ENCODE results near the gene ATP11A. TPM values are rescaled to one million over a fixed set of nuclear protein-coding genes. Genes with fewer than 3 reads are reported as not detected.

The ATP11A gene
- total RNA-seq, 1 experiment from 2014 or later: 3.7 TPM

- no peak for DNase-seq (ENCODE audit: low read depth in 1 of 2, low spot score in 2 of 2)
- Histone ChIP-seq H3K36me3 (no peaks in the 10 kb centered on the region), H3K27ac (no peak overlapping the region), H3K4me1 (replicated peaks) (no peaks in the 10 kb centered on the region), H3K4me3 (no peak overlapping the region), H3K9me3 (replicated peaks) (no peaks in the 10 kb centered on the region), H3K27me3 (replicated peaks) (no peaks in the 10 kb centered on the region)
These were observed 72.2 kb downstream of the ATP11A start for GRCh38 chr13:112761701-112762689.

DNA sequence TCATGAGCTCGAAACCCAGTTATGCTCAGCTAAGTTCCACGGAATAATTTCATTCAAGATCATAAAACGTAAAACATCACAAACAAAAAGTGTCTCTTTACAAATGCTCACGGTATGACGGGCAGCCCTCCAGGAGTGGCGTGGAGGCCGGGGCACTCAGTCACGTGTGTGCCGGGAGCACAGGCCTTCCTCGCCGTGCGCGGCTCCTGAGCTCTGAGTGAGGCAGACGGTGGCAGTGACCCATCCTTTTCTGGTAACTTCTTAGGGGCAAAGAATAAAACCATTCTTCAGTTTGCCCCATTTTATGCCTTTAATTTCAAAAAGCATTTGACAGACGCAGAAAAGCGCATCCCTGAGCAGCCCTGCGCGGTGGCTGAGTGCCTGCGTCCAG lies 72.8 kb downstream of the ATP11A start:
- H3K4me3 ChIP-seq: no peak overlapping the region
- no peaks in the 10 kb centered on the region for H3K9me3 ChIP-seq (replicated peaks)
- no peak overlapping the region for H3K27ac ChIP-seq
- H3K27me3 ChIP-seq (replicated peaks): no peaks in the 10 kb centered on the region
- DNase-seq (ENCODE audit: low read depth in 1 of 2, low spot score in 2 of 2): no peak
- H3K36me3 ChIP-seq: no peaks in the 10 kb centered on the region
- no peaks in the 10 kb centered on the region for H3K4me1 ChIP-seq (replicated peaks)

DNA sequence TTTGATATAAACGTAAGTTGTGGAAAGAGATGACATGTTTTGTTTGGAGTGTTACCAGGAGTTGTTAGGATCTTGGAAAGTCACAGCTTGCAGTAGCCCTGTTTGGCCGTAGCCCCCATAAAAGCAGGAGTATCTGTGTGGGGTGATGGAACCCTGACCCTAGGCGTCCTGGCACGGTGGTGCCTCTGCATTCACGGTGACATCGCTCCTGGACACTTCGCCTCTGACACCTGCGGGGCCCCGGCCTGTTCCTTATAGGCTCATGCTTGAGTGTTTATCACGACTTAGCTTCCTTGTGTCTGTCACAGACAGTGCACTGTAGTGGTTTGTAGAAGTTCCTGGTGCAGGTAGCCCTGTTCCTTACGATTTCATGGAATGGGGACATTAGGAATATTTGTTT lies 74.2 kb downstream of the ATP11A start:
- Histone ChIP-seq H3K36me3 (no peaks in the 10 kb centered on the region), H3K27ac (no peak overlapping the region), H3K27me3 (replicated peaks) (no peaks in the 10 kb centered on the region), H3K9me3 (replicated peaks) (no peaks in the 10 kb centered on the region), H3K4me3 (no peak overlapping the region), H3K4me1 (replicated peaks) (no peaks in the 10 kb centered on the region)
- DNase-seq (ENCODE audit: low read depth in 1 of 2, low spot score in 2 of 2): no peak

DNA sequence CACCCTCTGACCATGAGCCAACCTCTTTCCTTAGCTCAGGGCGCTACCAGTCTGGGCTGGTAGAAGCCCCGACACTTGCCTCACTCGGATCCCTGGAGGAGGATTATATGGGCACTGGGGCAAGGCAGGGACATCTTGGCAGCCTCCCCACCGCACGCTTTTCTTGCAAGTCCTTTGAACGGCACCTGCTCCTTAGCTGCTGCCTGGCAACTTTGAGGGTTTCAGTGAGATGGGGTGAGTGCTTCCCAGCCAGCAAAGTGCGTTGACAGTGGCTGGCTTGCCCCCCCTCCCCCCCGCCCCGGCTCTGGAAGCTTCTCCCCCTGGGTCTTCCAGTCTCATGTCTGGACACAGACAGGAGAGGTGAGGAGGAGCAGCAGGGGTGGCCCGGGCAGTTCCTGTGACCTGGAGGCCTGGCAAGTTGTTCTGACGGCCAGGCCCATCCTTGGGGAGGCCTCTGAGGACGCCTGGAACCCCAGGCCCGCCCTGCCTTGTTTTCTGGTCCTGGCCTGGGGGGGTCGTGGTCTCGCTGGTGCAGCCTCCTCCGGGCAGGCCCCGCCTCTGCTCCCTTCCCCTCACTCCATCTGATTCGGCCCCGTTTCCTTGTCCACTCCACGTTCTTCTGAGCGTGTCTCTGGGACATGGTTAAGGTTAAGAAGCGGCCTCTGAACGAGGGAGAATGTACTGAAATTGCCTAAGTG lies 75.2 kb downstream of the ATP11A start:
- Histone ChIP-seq H3K4me1 (replicated peaks) (no peaks in the 10 kb centered on the region), H3K27me3 (replicated peaks) (no peaks in the 10 kb centered on the region), H3K36me3 (no peaks in the 10 kb centered on the region), H3K9me3 (replicated peaks) (no peaks in the 10 kb centered on the region), H3K4me3 (no peak overlapping the region), H3K27ac (no peak overlapping the region)
- no peak for DNase-seq (ENCODE audit: low read depth in 1 of 2, low spot score in 2 of 2)

DNA sequence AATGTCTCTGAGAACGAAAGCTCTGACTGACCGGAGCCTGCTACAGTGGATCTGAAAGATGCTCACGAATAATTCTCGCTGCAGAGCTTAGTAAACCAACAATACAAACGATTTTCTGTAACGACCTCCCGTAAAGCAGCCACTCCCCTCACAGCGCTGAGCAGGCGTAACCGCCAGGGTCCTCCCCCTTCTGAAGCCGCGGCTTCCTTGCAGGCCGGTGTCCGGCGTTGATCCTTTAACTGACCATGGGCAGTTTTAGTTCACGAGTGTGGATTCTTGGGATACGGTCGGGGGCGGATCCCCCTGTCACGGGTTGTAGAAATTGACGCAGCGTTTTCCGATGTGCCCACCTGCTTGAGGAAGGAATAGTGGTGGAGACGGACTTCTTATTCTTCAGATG lies 75.9 kb downstream of the ATP11A start:
- no peak overlapping the region for H3K4me3 ChIP-seq
- no peaks in the 10 kb centered on the region for H3K4me1 ChIP-seq (replicated peaks)
- H3K27me3 ChIP-seq (replicated peaks): no peaks in the 10 kb centered on the region
- no peaks in the 10 kb centered on the region for H3K9me3 ChIP-seq (replicated peaks)
- DNase-seq (ENCODE audit: low read depth in 1 of 2, low spot score in 2 of 2): no peak
- H3K27ac ChIP-seq: no peak overlapping the region
- no peaks in the 10 kb centered on the region for H3K36me3 ChIP-seq

GRCh38 chr13:112766336-112766735 lies 76.5 kb downstream of the ATP11A start:
- Histone ChIP-seq H3K27ac (no peak overlapping the region), H3K9me3 (replicated peaks) (no peaks in the 10 kb centered on the region), H3K36me3 (no peaks in the 10 kb centered on the region)

GRCh38 chr13:112767506-112768471 lies 78.0 kb downstream of the ATP11A start:
- no peak for DNase-seq (ENCODE audit: low read depth in 1 of 2, low spot score in 2 of 2)
- no peaks in the 10 kb centered on the region for H3K36me3 ChIP-seq
- no peak overlapping the region for H3K27ac ChIP-seq
- no peak overlapping the region for H3K4me3 ChIP-seq
- no peaks in the 10 kb centered on the region for H3K27me3 ChIP-seq (replicated peaks)
- no peaks in the 10 kb centered on the region for H3K9me3 ChIP-seq (replicated peaks)
- no peaks in the 10 kb centered on the region for H3K4me1 ChIP-seq (replicated peaks)

More at GRCh38 chr13:112766336-112766735, 76.5 kb downstream of the ATP11A start:
- Histone ChIP-seq H3K27me3 (replicated peaks) (no peaks in the 10 kb centered on the region), H3K4me1 (replicated peaks) (no peaks in the 10 kb centered on the region), H3K4me3 (no peak overlapping the region)
- no peak for DNase-seq (ENCODE audit: low read depth in 1 of 2, low spot score in 2 of 2)

DNA sequence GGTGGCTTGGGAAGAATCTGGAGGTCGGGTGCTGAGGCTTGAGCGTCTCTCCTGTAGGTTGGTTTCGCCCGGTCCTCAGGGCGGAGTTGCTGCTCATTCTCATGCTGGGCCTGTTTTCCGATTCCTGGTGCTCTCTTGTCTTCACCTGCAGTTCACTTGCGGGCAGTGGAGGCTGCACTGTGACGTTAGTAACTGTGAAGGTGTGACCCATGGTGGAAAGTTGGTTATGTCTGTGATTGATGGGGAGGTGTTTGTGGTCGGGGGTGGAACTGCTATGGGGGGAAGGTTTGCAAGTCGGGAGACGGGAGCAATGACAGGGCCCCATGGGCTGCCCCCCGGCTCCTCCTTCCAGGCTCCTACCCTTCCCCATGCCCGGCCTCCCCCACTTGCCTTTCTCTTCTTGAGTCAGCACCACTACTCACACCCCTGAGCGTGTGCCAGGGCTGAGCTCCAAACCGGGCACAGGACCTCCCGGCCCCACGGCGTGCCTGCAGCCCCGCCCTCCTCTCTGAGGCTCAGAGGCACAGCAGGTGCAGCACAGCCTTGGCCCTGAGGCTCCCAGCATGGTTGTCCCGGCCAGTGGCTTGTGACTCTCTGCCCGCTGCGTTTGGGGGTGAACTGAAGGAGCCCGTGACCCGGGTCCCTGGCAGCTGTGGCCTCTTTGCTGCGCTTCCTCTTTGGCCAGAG lies 79.1 kb downstream of the ATP11A start:
- no peak overlapping the region for H3K27ac ChIP-seq
- H3K36me3 ChIP-seq: no peaks in the 10 kb centered on the region
- H3K9me3 ChIP-seq (replicated peaks): no peaks in the 10 kb centered on the region
- DNase-seq (ENCODE audit: low read depth in 1 of 2, low spot score in 2 of 2): no peak
- no peak overlapping the region for H3K4me3 ChIP-seq
- H3K27me3 ChIP-seq (replicated peaks): no peaks in the 10 kb centered on the region
- H3K4me1 ChIP-seq (replicated peaks): no peaks in the 10 kb centered on the region

DNA sequence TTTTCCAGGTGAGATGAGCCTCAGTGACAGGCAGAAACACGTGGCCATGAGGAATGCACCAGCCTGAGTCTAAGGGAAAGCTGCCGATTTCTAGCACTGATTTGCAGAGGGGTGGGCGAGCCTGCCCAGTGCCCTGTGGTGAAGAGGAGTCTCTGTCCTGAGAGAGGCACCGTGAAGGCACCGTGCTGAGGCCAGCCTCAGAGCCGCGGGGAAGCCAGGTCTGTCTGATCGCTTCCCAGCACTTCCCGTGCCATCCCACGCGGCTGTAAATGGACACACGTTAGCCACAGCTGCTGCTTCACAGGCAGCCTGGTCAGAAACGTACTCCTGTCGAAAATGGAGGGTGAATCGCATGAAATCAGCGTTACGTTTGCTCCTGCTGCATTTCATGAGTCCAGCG lies 79.8 kb downstream of the ATP11A start:
- H3K4me1 ChIP-seq (replicated peaks): no peaks in the 10 kb centered on the region
- no peak for DNase-seq (ENCODE audit: low read depth in 1 of 2, low spot score in 2 of 2)
- no peaks in the 10 kb centered on the region for H3K9me3 ChIP-seq (replicated peaks)
- no peak overlapping the region for H3K27ac ChIP-seq
- no peaks in the 10 kb centered on the region for H3K36me3 ChIP-seq
- H3K4me3 ChIP-seq: no peak overlapping the region
- no peaks in the 10 kb centered on the region for H3K27me3 ChIP-seq (replicated peaks)

DNA sequence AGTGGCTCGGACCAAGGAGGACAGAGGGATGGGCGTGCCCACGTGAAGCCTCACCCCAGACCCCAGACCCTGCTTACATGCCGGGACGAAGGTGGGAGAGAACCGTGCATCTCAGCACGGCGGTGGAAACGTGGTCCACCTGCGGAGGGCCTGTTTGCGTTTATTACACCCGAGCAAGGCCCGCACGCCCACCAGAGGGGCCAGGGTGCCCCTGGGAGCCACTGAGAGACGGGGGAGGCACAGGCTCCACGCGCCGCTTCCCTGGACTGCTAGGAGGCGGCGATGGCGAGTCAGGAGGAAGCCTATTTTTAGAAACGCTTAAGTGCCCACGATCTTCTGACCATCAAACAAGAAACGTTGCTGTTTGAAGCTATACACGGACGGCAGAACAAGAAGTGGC lies 80.7 kb downstream of the ATP11A start:
- Histone ChIP-seq H3K4me3 (no peak overlapping the region), H3K4me1 (replicated peaks) (no peaks in the 10 kb centered on the region), H3K9me3 (replicated peaks) (no peaks in the 10 kb centered on the region), H3K27ac (no peak overlapping the region), H3K27me3 (replicated peaks) (no peaks in the 10 kb centered on the region), H3K36me3 (no peaks in the 10 kb centered on the region)
- no peak for DNase-seq (ENCODE audit: low read depth in 1 of 2, low spot score in 2 of 2)

- no peaks in the 10 kb centered on the region for H3K27me3 ChIP-seq (replicated peaks)
- H3K9me3 ChIP-seq (replicated peaks): no peaks in the 10 kb centered on the region
- no peak overlapping the region for H3K27ac ChIP-seq
- H3K4me3 ChIP-seq: no peak overlapping the region
- no peaks in the 10 kb centered on the region for H3K36me3 ChIP-seq
- DNase-seq (ENCODE audit: low read depth in 1 of 2, low spot score in 2 of 2): no peak
- no peaks in the 10 kb centered on the region for H3K4me1 ChIP-seq (replicated peaks)
These were observed 81.5 kb downstream of the ATP11A start for GRCh38 chr13:112771139-112771876.

DNA sequence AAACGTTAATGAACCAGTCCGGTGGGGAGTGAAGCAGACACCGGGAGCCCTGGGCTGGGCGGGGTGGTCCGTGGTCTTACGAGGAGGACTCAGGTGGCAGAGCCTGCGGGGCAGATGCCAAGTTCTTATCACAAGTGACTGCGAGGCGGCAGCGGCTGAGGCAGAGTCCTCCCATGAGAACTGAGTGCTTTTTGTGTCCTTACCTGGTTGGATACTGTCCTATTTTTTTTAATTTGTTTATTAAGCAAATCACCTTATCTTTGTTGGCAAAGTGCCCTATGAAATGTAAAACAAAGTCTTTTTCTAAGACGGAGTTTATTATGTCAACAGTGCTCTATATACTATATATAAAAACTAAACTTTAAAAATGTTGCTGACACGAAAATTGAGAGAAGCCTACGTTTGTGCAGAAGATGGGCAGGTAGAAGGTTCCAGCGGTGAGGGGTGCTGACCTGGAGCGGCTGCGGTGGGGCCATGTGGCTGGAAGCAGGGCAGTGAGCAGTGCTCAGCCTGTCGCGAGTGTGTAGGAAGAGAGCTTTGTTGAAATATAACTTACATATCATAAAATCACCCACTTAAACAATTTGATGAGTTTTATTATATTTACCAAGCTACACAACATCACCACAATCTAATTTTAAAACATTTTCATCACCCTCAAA lies 82.2 kb downstream of the ATP11A start:
- no peak overlapping the region for H3K27ac ChIP-seq
- no peaks in the 10 kb centered on the region for H3K36me3 ChIP-seq
- H3K27me3 ChIP-seq (replicated peaks): no peaks in the 10 kb centered on the region
- H3K4me1 ChIP-seq (replicated peaks): no peaks in the 10 kb centered on the region
- DNase-seq (ENCODE audit: low read depth in 1 of 2, low spot score in 2 of 2): no peak
- H3K4me3 ChIP-seq: no peak overlapping the region
- no peaks in the 10 kb centered on the region for H3K9me3 ChIP-seq (replicated peaks)

All from SJSA1 (cell line).